Astrocyte (in vitro differentiated cells and primary cell): ENCODE data around the gene SLC44A3. TPM values are rescaled to one million over a fixed set of nuclear protein-coding genes. Genes with fewer than 3 reads are reported as not detected.

Source experiments
- DNase-seq: peaks from one replicate; pipeline ENCODE4 v3.0.0-alpha.2; 2010; ENCODE audit warnings: low read depth
- FAIRE-seq: peaks from 2 replicates; lab custom pipeline; 2011; peaks lifted over from hg19 to GRCh38; lab: Jason Lieb, UNC
- H2AFZ ChIP-seq: 2 replicates; pipeline ENCODE4 v1.6.0; 2012; ENCODE audit warnings: low read depth, low read length, inconsistent platforms
- H3K27ac ChIP-seq: 2 replicates; pipeline ENCODE4 v1.5.1; 2011; ENCODE audit warnings: low read depth, low read length, inconsistent platforms
- H3K27me3 ChIP-seq: 2 replicates; pipeline ENCODE4 v1.6.0; 2011; ENCODE audit warnings: low read length, inconsistent platforms; ENCODE audit not compliant: insufficient read depth
- H3K36me3 ChIP-seq: 2 replicates; pipeline ENCODE4 v1.5.1; 2011; ENCODE audit warnings: low read length, inconsistent platforms; ENCODE audit not compliant: insufficient read depth
- H3K4me1 ChIP-seq: 2 replicates; pipeline ENCODE4 v1.5.1; 2011; ENCODE audit warnings: low read length, inconsistent platforms; ENCODE audit not compliant: insufficient read depth
- H3K4me2 ChIP-seq: 2 replicates; pipeline ENCODE4 v1.6.0; 2012; ENCODE audit warnings: low read length, inconsistent platforms
- H3K4me3 ChIP-seq: 2 replicates; pipeline ENCODE4 v1.5.1; 2011; ENCODE audit warnings: low read depth, mild to moderate bottlenecking, low read length, inconsistent platforms; ENCODE audit not compliant: insufficient read depth
- H3K79me2 ChIP-seq: 2 replicates; pipeline ENCODE4 v1.6.0; 2012; ENCODE audit warnings: mild to moderate bottlenecking, low read length, inconsistent platforms; ENCODE audit not compliant: insufficient read depth
- H3K9ac ChIP-seq: 2 replicates; pipeline ENCODE4 v1.6.0; 2012; ENCODE audit warnings: mild to moderate bottlenecking, low read length, inconsistent platforms
- H3K9me3 ChIP-seq: 2 replicates; pipeline ENCODE4 v1.5.1; 2012; ENCODE audit warnings: low read depth, mild to moderate bottlenecking, low read length, inconsistent platforms; ENCODE audit not compliant: insufficient read depth
- H4K20me1 ChIP-seq: 2 replicates; pipeline ENCODE4 v1.6.0; 2012; ENCODE audit warnings: low read length, inconsistent platforms; ENCODE audit not compliant: insufficient read depth
- H3K27ac Mint-ChIP-seq: one replicate; pipeline ENCODE4 v1.8.0; 2021; ENCODE audit warnings: mild to moderate bottlenecking, mixed read lengths; ENCODE audit not compliant: unreplicated experiment
- H3K27me3 Mint-ChIP-seq: one replicate; pipeline ENCODE4 v1.8.0; 2021; ENCODE audit warnings: low read depth, mixed read lengths; ENCODE audit not compliant: unreplicated experiment
- H3K36me3 Mint-ChIP-seq: one replicate; pipeline ENCODE4 v1.8.0; 2021; ENCODE audit warnings: low read depth, mixed read lengths; ENCODE audit not compliant: unreplicated experiment
- H3K4me1 Mint-ChIP-seq: one replicate; pipeline ENCODE4 v1.8.0; 2021; ENCODE audit warnings: low read depth, mixed read lengths; ENCODE audit not compliant: unreplicated experiment
- H3K4me3 Mint-ChIP-seq: one replicate; pipeline ENCODE4 v1.8.0; 2021; ENCODE audit warnings: mild to moderate bottlenecking, moderate library complexity, mixed read lengths; ENCODE audit not compliant: unreplicated experiment
- H3K9me3 Mint-ChIP-seq: one replicate; pipeline ENCODE4 v1.8.0; 2021; ENCODE audit warnings: mild to moderate bottlenecking, mixed read lengths; ENCODE audit not compliant: unreplicated experiment
- EZH2 ChIP-seq: IDR thresholded peaks from 2 replicates; pipeline ENCODE4 v1.6.1; 2012; ENCODE audit warnings: mild to moderate bottlenecking, low read length, inconsistent platforms; ENCODE audit not compliant: insufficient read depth
- total RNA-seq: library from RNA; stranded (reverse); gene quantifications from 2 replicates; pipeline ENCODE4 v1.2.1, GENCODE V29; 2021
- TF ChIP-seq, protein P1 (sequence below): IDR thresholded peaks from 2 replicates; pipeline ENCODE4 v1.5.1; 2011; ENCODE audit warnings: low read depth, mild to moderate bottlenecking, inconsistent platforms, low read length, moderate library complexity; ENCODE audit not compliant: insufficient read depth

SLC44A3 gene
- total RNA-seq, 1 donor from 2014 or later, result 3.7 TPM

DNA sequence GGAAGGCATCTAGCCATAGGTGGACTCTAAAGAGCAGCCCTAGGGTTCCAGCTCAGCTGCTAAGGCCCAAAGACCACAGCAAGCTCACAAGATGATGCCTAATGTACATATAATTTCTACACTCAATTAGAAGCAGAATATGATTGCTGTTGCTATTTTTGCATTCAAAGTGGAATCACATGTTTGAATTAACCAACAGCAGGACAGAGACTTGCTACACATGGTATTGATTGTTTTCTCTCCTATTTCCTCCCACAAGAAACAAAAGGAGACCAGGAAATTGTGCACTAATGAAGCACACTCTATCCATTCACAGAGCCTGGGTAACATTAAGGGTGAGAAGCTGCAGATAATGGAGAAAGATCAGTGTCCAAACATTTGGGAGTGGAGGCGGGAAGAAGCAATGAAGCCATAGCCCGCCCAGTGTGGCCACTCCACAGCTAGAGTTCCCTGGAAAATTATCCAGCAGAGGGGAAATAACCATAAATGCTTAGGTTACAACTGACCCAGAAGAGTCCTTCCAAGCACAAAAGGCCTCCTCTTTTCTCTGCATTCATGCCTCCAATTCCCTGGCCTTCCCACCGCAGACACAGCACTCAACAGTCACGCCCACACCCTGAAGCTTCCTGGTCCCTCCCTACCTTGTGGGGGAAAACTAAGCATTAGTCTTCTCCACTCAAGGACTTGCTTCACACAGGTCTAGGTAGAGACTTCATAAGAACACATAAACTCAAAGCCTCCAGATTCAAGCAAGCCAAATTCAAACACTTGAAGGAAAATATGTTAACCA is 99.3 kb downstream of the SLC44A3 start:
- Histone ChIP-seq H3K9me3 (no peaks in the 10 kb centered on the region), H3K79me2 (peaks cover 100% of the 10 kb centered on the region), H2AFZ (no peak overlapping the region), H3K36me3 (peaks cover 3% of the 10 kb centered on the region), H3K4me1 (peaks cover 57% of the 10 kb centered on the region), H3K4me3 (no peak overlapping the region), H3K27ac (peak overlapping the region; percentile 2), H3K27me3 (no peaks in the 10 kb centered on the region), H3K4me2 (peak overlapping the region; percentile 68), H3K9ac (no peak overlapping the region), H4K20me1 (peaks cover 100% of the 10 kb centered on the region)
- peaks cover 26% of the 10 kb centered on the region for H3K36me3 Mint-ChIP-seq
- no peaks in the 10 kb centered on the region for H3K9me3 Mint-ChIP-seq
- DNase-seq (no peak), FAIRE-seq (no peak)
- no peak for TF ChIP-seq EZH2
- TF ChIP-seq, protein P1, sequence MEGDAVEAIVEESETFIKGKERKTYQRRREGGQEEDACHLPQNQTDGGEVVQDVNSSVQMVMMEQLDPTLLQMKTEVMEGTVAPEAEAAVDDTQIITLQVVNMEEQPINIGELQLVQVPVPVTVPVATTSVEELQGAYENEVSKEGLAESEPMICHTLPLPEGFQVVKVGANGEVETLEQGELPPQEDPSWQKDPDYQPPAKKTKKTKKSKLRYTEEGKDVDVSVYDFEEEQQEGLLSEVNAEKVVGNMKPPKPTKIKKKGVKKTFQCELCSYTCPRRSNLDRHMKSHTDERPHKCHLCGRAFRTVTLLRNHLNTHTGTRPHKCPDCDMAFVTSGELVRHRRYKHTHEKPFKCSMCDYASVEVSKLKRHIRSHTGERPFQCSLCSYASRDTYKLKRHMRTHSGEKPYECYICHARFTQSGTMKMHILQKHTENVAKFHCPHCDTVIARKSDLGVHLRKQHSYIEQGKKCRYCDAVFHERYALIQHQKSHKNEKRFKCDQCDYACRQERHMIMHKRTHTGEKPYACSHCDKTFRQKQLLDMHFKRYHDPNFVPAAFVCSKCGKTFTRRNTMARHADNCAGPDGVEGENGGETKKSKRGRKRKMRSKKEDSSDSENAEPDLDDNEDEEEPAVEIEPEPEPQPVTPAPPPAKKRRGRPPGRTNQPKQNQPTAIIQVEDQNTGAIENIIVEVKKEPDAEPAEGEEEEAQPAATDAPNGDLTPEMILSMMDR, result no peak
- peaks cover 65% of the 10 kb centered on the region for H3K4me1 Mint-ChIP-seq
- peak overlapping the region; percentile 36 for H3K27ac Mint-ChIP-seq
- H3K27me3 Mint-ChIP-seq, result no peaks in the 10 kb centered on the region
- H3K4me3 Mint-ChIP-seq, result peak overlapping the region; percentile 75

GRCh38 chr1:94920061-94920460 is 99.9 kb downstream of the SLC44A3 start:
- peak overlapping the region; percentile 68 for H3K4me2 ChIP-seq
- H3K4me3 Mint-ChIP-seq, result peak overlapping the region; percentile 75

More at GRCh38 chr1:94920061-94920460, 99.9 kb downstream of the SLC44A3 start:
- peaks cover 57% of the 10 kb centered on the region for H3K4me1 ChIP-seq
- Mint-ChIP-seq H3K27me3 (no peaks in the 10 kb centered on the region), H3K36me3 (peaks cover 29% of the 10 kb centered on the region), H3K9me3 (no peaks in the 10 kb centered on the region), H3K4me1 (peaks cover 63% of the 10 kb centered on the region), H3K27ac (peak overlapping the region; percentile 36)
- peaks cover 100% of the 10 kb centered on the region for H4K20me1 ChIP-seq
- no peak overlapping the region for H2AFZ ChIP-seq
- FAIRE-seq, result no peak
- H3K9me3 ChIP-seq, result no peaks in the 10 kb centered on the region
- H3K4me3 ChIP-seq, result no peak overlapping the region
- no peak for DNase-seq
- TF ChIP-seq, protein P1, result no peak
- no peak for TF ChIP-seq EZH2
- H3K36me3 ChIP-seq, result peaks cover 3% of the 10 kb centered on the region
- H3K27me3 ChIP-seq, result no peaks in the 10 kb centered on the region
- peak overlapping the region; percentile 2 for H3K27ac ChIP-seq
- peaks cover 100% of the 10 kb centered on the region for H3K79me2 ChIP-seq
- H3K9ac ChIP-seq, result no peak overlapping the region
